Fibroblast of lung (primary cell): ENCODE data around the gene FKBP15. TPM values are rescaled to one million over a fixed set of nuclear protein-coding genes. Genes with fewer than 3 reads are reported as not detected.
"Not testable (repeated sequence)": the region's sequence is repeated elsewhere in the genome, so short reads cannot be mapped to it uniquely, and the experiment has no call there.

Experiments
- DNase-seq, 2 donors: peaks; one replicate each; pipeline versions ENCODE4 v3.0.0 to v3.0.0-alpha.2; 2010; ENCODE audit warnings: low read depth in 2 of 2
- H2AFZ ChIP-seq: 2 replicates; pipeline ENCODE4 v1.5.1; 2012; ENCODE audit warnings: low read length, control low read depth, inconsistent platforms
- H3K27ac ChIP-seq: 2 replicates; pipeline ENCODE4 v1.5.1; 2011; ENCODE audit warnings: low read length, control low read depth; ENCODE audit not compliant: insufficient read depth
- H3K27me3 ChIP-seq: 2 replicates; pipeline ENCODE4 v1.5.1; 2011; ENCODE audit warnings: mild to moderate bottlenecking, low read length; ENCODE audit not compliant: control insufficient read depth, insufficient read depth
- H3K36me3 ChIP-seq: 2 replicates; pipeline ENCODE4 v1.5.1; 2011; ENCODE audit warnings: low read length; ENCODE audit not compliant: control insufficient read depth, insufficient read depth
- H3K4me1 ChIP-seq: 2 replicates; pipeline ENCODE4 v1.5.1; 2011; ENCODE audit warnings: low read length; ENCODE audit not compliant: control insufficient read depth, insufficient read depth; ENCODE audit errors: extremely low read depth
- H3K4me2 ChIP-seq: 2 replicates; pipeline ENCODE4 v1.5.1; 2011; ENCODE audit warnings: low read length, control low read depth; ENCODE audit not compliant: insufficient read depth; ENCODE audit errors: extremely low read depth
- H3K4me3 ChIP-seq, 4 experiments: fragments of 200-600 bp in 1 of 4; sonication (generic) in 1 of 4; replicated peaks in 1 of 4; 2 replicates each; pipeline ENCODE4 v1.5.1; 2011 to 2016; ENCODE audit warnings: low read length in 4 of 4, low read depth in 3 of 4, mild to moderate bottlenecking in 3 of 4, control low read depth in 2 of 4, inconsistent platforms in 1 of 4, mixed read lengths in 1 of 4; ENCODE audit not compliant: insufficient read depth in 1 of 4; ENCODE audit errors: control extremely low read depth in 1 of 4
- H3K79me2 ChIP-seq: 2 replicates; pipeline ENCODE4 v1.5.1; 2012; ENCODE audit warnings: mild to moderate bottlenecking, low read length, inconsistent platforms; ENCODE audit not compliant: control insufficient read depth, insufficient read depth
- H3K9ac ChIP-seq: 2 replicates; pipeline ENCODE4 v1.5.1; 2011; ENCODE audit warnings: mild to moderate bottlenecking, low read length, control low read depth; ENCODE audit not compliant: insufficient read depth
- H3K9me3 ChIP-seq: 2 replicates; pipeline ENCODE4 v1.5.1; 2012; ENCODE audit warnings: low read depth, low read length; ENCODE audit not compliant: control insufficient read depth, insufficient read depth
- H4K20me1 ChIP-seq: 2 replicates; pipeline ENCODE4 v1.5.1; 2011; ENCODE audit warnings: low read length; ENCODE audit not compliant: control insufficient read depth, insufficient read depth; ENCODE audit errors: extremely low read depth
- CTCF ChIP-seq, 2 donors: IDR thresholded peaks in 1 of 2; conservative IDR thresholded peaks in 1 of 2; 1 replicate in 1 of 2; 2 replicates in 1 of 2; pipeline ENCODE4 v1.5.1; 2011 to 2012; ENCODE audit warnings: low read length in 2 of 2, control low read depth in 1 of 2, inconsistent platforms in 1 of 2, low read depth in 1 of 2, mild to moderate bottlenecking in 1 of 2
- EZH2 ChIP-seq: IDR thresholded peaks from 2 replicates; pipeline ENCODE4 v1.5.1; 2012; ENCODE audit warnings: low read length, control low read depth, mild to moderate bottlenecking; ENCODE audit errors: missing control alignments
- polyA plus RNA-seq, 2 donors: library from polyadenylated mRNA; depleted of rRNA in 1 of 2; stranded (reverse) in 1 of 2; unstranded in 1 of 2; fragments of >200 nt; gene quantifications; 2 replicates each; pipeline ENCODE4 v1.2.1, GENCODE V29; 2011 to 2012; ENCODE audit warnings: missing spikeins in 1 of 2
- total RNA-seq: library from RNA; depleted of rRNA; stranded (reverse); fragments of >200 nt; gene quantifications from 2 replicates; pipeline ENCODE4 v1.2.1, GENCODE V29; 2014

FKBP15 gene
- total and polyA plus RNA-seq, 2 donors (not counting 1 experiment from before 2014, with no cell fraction given) = 21.0 to 25.3 TPM

- no peaks in the 10 kb centered on the region for H4K20me1 ChIP-seq
- H3K9ac ChIP-seq = no peak overlapping the region
- no peaks in the 10 kb centered on the region for H3K79me2 ChIP-seq
- H3K9me3 ChIP-seq = no peaks in the 10 kb centered on the region
- H3K4me3 ChIP-seq = no peak overlapping the region
- H3K4me2 ChIP-seq = no peak overlapping the region
- H2AFZ ChIP-seq = no peak overlapping the region
- H3K36me3 ChIP-seq = no peaks in the 10 kb centered on the region
- no peak for TF ChIP-seq EZH2
- TF ChIP-seq CTCF (conservative IDR thresholded peaks at IDR 0.05 in 1 of 2, IDR thresholded peaks at IDR 0.05 in 1 of 2; ENCODE audit: low read depth in 1 of 2, low read length in 2 of 2) = no peak
- H3K27me3 ChIP-seq = no peaks in the 10 kb centered on the region
- DNase-seq = no peak
- H3K4me1 ChIP-seq = no peaks in the 10 kb centered on the region
- no peak overlapping the region for H3K27ac ChIP-seq
Measured at GRCh38 chr9:113129466-113129865, 91.6 kb downstream of the FKBP15 start.

- DNase-seq = no peak
- Histone ChIP-seq H3K9ac (no peak overlapping the region), H3K4me2 (no peak overlapping the region), H3K36me3 (no peaks in the 10 kb centered on the region), H3K27me3 (no peaks in the 10 kb centered on the region), H3K27ac (no peak overlapping the region), H3K4me3 (no peak overlapping the region), H3K79me2 (no peaks in the 10 kb centered on the region), H4K20me1 (no peaks in the 10 kb centered on the region), H2AFZ (no peak overlapping the region), H3K4me1 (no peaks in the 10 kb centered on the region), H3K9me3 (no peaks in the 10 kb centered on the region)
- TF ChIP-seq EZH2 = no peak
- TF ChIP-seq CTCF (conservative IDR thresholded peaks at IDR 0.05 in 1 of 2, IDR thresholded peaks at IDR 0.05 in 1 of 2; ENCODE audit: low read depth in 1 of 2, low read length in 2 of 2) = no peak
Measured at GRCh38 chr9:113125386-113126035, 95.6 kb downstream of the FKBP15 start.

GRCh38 chr9:113118829-113119228, 102.2 kb downstream of the FKBP15 start:
- not testable (repeated sequence) for H3K9me3 ChIP-seq, H3K27me3 ChIP-seq, H4K20me1 ChIP-seq, H3K4me2 ChIP-seq, H3K27ac ChIP-seq, H3K9ac ChIP-seq, H3K4me1 ChIP-seq, H3K36me3 ChIP-seq, H3K79me2 ChIP-seq, H2AFZ ChIP-seq, DNase-seq, H3K4me3 ChIP-seq

Other genes starting within 250 kb of the FKBP15 start
- gene ZNF883, start 209.1 kb downstream of the FKBP15 start, total RNA-seq = 6.2 and 9.7 TPM in 2 replicates
- gene ZNF883, start 209.1 kb downstream of the FKBP15 start, polyA plus RNA-seq = 2.5 and 3.1 TPM in 2 replicates
- gene ZFP37, start 164.6 kb downstream of the FKBP15 start, total RNA-seq = 2.8 and 5.1 TPM in 2 replicates
- 1.4 and 1.5 TPM in 2 replicates for gene ZFP37, start 164.6 kb downstream of the FKBP15 start, polyA plus RNA-seq
- 12.6 and 17.8 TPM in 2 replicates for gene SLC31A2, start 70.3 kb downstream of the FKBP15 start, total RNA-seq
- 15.7 and 17.8 TPM in 2 replicates for gene SLC31A2, start 70.3 kb downstream of the FKBP15 start, polyA plus RNA-seq
- 31.1 and 44.4 TPM in 2 replicates for gene SLC31A1, start 267 bp upstream of the FKBP15 start, total RNA-seq
- gene SLC31A1, start 267 bp upstream of the FKBP15 start, polyA plus RNA-seq = 33.0 and 40.9 TPM in 2 replicates
- 33.9 and 48.0 TPM in 2 replicates for gene CDC26, start 54.3 kb upstream of the FKBP15 start, total RNA-seq
- gene CDC26, start 54.3 kb upstream of the FKBP15 start, polyA plus RNA-seq = 59.9 and 63.2 TPM in 2 replicates
- 25.1 and 30.3 TPM in 2 replicates for gene PRPF4, start 54.4 kb upstream of the FKBP15 start, total RNA-seq
- 19.5 and 32.3 TPM in 2 replicates for gene PRPF4, start 54.4 kb upstream of the FKBP15 start, polyA plus RNA-seq
- gene RNF183, start 82.1 kb upstream of the FKBP15 start, total RNA-seq = not detected in 2 replicates
- not detected in 2 replicates for gene RNF183, start 82.1 kb upstream of the FKBP15 start, polyA plus RNA-seq
- gene WDR31, start 119.0 kb upstream of the FKBP15 start, total RNA-seq = 3.1 and 4.0 TPM in 2 replicates
- gene WDR31, start 119.0 kb upstream of the FKBP15 start, polyA plus RNA-seq = 1.2 and 1.6 TPM in 2 replicates
- not detected in 2 replicates for gene BSPRY, start 128.3 kb upstream of the FKBP15 start, total RNA-seq
- gene BSPRY, start 128.3 kb upstream of the FKBP15 start, polyA plus RNA-seq = not detected in 2 replicates
- 11.0 and 14.2 TPM in 2 replicates for gene HDHD3, start 155.7 kb upstream of the FKBP15 start, total RNA-seq
- 4.1 and 6.5 TPM in 2 replicates for gene HDHD3, start 155.7 kb upstream of the FKBP15 start, polyA plus RNA-seq
- gene ALAD, start 180.0 kb upstream of the FKBP15 start, total RNA-seq = 22.6 and 42.1 TPM in 2 replicates
- 13.1 and 14.0 TPM in 2 replicates for gene ALAD, start 180.0 kb upstream of the FKBP15 start, polyA plus RNA-seq
- 17.3 and 22.6 TPM in 2 replicates for gene POLE3, start 189.4 kb upstream of the FKBP15 start, total RNA-seq
- 45.9 and 68.5 TPM in 2 replicates for gene POLE3, start 189.4 kb upstream of the FKBP15 start, polyA plus RNA-seq
- 0.50 and 0.51 TPM in 2 replicates for gene C9orf43, start 189.5 kb upstream of the FKBP15 start, total RNA-seq
- gene C9orf43, start 189.5 kb upstream of the FKBP15 start, polyA plus RNA-seq = 0.25 and 0.61 TPM in 2 replicates
- gene RGS3, start 242.4 kb upstream of the FKBP15 start, total RNA-seq = 49.8 and 74.3 TPM in 2 replicates
- gene RGS3, start 242.4 kb upstream of the FKBP15 start, polyA plus RNA-seq = 48.1 and 58.4 TPM in 2 replicates